NB4 (cell line): ENCODE results near the gene TSPAN18.

Source experiments
- DNase-seq: peaks from one replicate; pipeline ENCODE4 v3.0.0; 2010; ENCODE audit warnings: low read depth
- H3K4me3 ChIP-seq: one replicate; pipeline ENCODE4 v1.5.1; 2011; ENCODE audit warnings: mild to moderate bottlenecking, low read depth, low read length, moderate library complexity
- MAX ChIP-seq: IDR thresholded peaks from 2 replicates; pipeline ENCODE4 v1.6.1; 2011; ENCODE audit warnings: low read depth, low read length
- MYC ChIP-seq: IDR thresholded peaks from 2 replicates; pipeline ENCODE4 v1.6.1; 2011; ENCODE audit warnings: low read depth, low read length
- POLR2A ChIP-seq: IDR thresholded peaks from 2 replicates; pipeline ENCODE4 v1.6.1; 2011; ENCODE audit warnings: mild to moderate bottlenecking; ENCODE audit not compliant: insufficient read length; ENCODE audit errors: extremely low read depth
- TF ChIP-seq, protein P1 (sequence below): IDR thresholded peaks from one replicate; pipeline ENCODE4 v1.5.1; 2012; ENCODE audit warnings: low read depth, low read length

The TSPAN18 gene

DNA sequence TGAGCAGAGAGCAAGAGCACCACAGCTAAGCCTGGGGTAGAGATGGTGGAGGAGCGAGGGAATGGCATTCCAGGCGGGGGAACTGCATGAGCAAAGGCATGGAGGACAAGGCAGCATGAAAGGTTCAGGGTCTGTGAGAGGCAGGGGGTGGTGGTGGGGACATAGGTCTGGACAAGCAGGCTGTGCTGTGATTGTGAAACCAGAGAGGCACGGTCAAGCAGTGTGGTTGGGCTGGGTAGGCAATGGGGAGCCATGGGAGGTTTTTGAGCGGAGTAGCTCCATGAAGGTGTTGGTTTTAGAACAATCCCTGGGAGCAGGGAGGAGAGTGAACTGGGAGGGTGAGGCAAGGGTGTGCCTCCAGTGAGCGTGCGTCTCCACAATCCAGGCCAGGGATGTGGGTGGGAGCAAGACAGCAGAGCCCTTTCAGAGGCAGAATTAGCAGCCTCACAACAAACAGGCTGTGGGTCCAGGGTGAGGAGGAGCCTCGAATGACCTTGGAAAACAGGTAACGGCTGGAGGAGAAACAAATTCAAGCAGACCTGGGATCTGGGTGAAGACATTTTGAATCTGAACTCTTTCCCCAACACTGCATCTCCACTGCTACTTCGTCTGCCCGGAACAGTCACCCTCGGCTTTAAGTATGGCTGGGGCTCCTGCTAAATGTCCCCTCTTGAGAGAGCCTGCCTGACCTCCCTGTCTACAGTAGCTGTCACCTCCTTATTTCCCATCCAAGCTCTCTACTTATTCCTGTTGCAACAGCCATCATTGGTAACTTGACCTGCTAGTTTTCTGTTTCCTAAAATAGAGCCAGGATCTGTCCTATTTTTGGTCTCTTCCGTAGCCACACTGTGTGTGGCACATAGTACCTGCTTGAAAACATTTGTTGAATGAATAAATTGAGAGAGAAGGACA is 27.0 kb upstream of the TSPAN18 start:
- H3K4me3 ChIP-seq, result no peak overlapping the region
- TF ChIP-seq, protein P1, sequence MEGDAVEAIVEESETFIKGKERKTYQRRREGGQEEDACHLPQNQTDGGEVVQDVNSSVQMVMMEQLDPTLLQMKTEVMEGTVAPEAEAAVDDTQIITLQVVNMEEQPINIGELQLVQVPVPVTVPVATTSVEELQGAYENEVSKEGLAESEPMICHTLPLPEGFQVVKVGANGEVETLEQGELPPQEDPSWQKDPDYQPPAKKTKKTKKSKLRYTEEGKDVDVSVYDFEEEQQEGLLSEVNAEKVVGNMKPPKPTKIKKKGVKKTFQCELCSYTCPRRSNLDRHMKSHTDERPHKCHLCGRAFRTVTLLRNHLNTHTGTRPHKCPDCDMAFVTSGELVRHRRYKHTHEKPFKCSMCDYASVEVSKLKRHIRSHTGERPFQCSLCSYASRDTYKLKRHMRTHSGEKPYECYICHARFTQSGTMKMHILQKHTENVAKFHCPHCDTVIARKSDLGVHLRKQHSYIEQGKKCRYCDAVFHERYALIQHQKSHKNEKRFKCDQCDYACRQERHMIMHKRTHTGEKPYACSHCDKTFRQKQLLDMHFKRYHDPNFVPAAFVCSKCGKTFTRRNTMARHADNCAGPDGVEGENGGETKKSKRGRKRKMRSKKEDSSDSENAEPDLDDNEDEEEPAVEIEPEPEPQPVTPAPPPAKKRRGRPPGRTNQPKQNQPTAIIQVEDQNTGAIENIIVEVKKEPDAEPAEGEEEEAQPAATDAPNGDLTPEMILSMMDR, result no peak
- TF ChIP-seq MAX, result no peak
- no peak for TF ChIP-seq MYC
- no peak for TF ChIP-seq POLR2A
- no peak for DNase-seq

DNA sequence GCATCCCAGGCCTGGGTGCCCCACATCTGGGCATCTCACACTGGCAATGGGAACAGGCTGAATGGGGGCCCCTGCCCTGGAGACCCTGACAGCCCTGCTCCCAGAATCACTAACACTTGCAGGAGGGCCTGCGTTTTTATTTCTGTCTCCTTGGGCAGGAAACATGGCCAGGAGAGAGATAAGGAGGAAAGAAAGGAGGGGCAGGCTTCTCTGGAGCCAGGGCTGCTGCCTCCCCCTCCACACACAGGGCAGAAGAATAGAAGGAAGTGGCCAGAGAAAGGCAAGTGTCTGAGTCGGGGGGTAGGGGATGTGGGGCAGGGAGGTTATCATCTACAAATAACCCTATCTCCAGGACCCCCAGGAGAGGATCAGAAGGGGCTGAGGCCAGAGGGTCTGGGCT is 25.5 kb upstream of the TSPAN18 start:
- TF ChIP-seq MAX (no peak), POLR2A (no peak), MYC (no peak)
- TF ChIP-seq, protein P1, result no peak
- DNase-seq, result no peak
- no peak overlapping the region for H3K4me3 ChIP-seq

DNA sequence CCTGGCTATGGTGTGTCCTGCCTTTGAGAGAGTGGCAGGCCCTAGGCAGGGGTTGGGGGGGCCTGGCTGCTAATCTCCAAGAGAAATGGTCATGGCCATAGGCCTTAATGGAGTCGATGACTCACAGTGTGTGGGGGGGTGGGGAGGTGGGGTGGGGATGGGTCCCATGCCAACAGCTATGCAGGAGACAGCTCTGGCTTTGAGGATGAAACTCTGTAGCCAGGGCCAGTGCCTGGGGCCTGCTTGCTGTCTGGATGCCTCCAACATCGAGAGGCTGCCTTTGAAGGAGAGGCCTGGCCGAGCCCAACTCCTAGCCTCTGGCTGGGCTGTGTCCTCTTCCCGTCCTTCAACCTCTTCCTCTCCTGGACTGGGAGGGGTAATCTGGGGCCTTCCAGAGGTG is 23.9 kb upstream of the TSPAN18 start:
- DNase-seq, result no peak
- no peak for TF ChIP-seq MYC
- TF ChIP-seq MAX, result no peak
- TF ChIP-seq POLR2A, result no peak
- TF ChIP-seq, protein P1, result no peak
- H3K4me3 ChIP-seq, result no peak overlapping the region

DNA sequence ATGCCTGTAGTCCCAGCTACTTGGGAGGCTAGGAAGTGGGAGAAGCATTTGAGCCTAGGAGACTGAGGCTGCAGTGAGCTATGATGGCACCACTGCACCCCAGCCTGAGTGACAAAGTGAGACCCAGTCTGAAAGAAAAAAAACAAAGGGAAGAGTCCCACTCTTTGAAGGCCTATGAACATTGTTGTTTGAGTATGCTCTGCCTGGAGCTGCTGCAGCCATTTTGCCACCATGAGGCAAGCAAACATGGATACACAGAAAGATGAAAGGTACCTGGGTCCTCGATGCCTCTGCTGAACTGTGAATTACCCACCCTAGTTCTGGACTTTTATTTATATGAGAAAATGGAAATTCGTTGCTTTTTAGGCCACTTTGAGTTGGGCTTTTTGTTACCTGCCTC is 19.7 kb upstream of the TSPAN18 start:
- no peak overlapping the region for H3K4me3 ChIP-seq
- TF ChIP-seq, protein P1, result no peak
- TF ChIP-seq MAX, result no peak
- no peak for TF ChIP-seq POLR2A
- TF ChIP-seq MYC, result no peak
- DNase-seq, result no peak

- no peak for TF ChIP-seq MAX
- no peak for TF ChIP-seq MYC
- TF ChIP-seq POLR2A, result no peak
- TF ChIP-seq, protein P1, result no peak
- DNase-seq, result no peak
- no peak overlapping the region for H3K4me3 ChIP-seq
These were observed 18.8 kb upstream of the TSPAN18 start for GRCh38 chr11:44708009-44708408.
